SU-DHL-6 (cell line): ENCODE results near the gene RNASE9.

ENCODE experiments used
- EZH2phosphoT487 ChIP-seq: fragments of 200-600 bp; sonication (generic), shearing (Covaris generic); conservative IDR thresholded peaks from 2 replicates; pipeline ENCODE4 v1.6.1; 2018; ENCODE audit warnings: mild to moderate bottlenecking, antibody characterized with exemption, low read length, moderate library complexity, mixed read lengths
- TF ChIP-seq, protein P1 (sequence below): fragments of 200-600 bp; sonication (generic); IDR thresholded peaks from one replicate; pipeline ENCODE4 v1.5.1; 2017; ENCODE audit warnings: antibody characterized with exemption, mild to moderate bottlenecking, low read length, moderate library complexity; ENCODE audit not compliant: insufficient read depth, poor library complexity, severe bottlenecking

DNA sequence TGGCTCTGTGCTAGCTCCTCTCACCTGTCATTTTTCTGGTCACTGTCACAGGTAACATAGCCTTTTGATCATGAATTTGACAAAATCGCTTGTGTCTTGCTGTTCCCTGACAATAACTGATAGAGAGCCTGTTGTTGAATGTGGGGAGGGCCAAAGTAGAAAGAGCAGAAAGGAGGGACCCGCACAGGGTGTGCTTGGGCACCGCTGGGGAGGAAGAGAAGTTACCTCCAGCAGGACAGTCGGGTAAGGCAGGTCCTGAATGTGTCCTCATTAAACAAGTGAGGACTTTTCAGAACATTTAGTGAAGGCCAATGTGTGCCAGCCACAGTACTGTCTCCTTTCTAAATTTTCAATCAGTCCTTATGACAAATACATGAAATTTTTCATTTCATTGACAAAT, 30.4 kb upstream of the RNASE9 start, which contains the start of gene RNASE12:
- TF ChIP-seq, protein P1, sequence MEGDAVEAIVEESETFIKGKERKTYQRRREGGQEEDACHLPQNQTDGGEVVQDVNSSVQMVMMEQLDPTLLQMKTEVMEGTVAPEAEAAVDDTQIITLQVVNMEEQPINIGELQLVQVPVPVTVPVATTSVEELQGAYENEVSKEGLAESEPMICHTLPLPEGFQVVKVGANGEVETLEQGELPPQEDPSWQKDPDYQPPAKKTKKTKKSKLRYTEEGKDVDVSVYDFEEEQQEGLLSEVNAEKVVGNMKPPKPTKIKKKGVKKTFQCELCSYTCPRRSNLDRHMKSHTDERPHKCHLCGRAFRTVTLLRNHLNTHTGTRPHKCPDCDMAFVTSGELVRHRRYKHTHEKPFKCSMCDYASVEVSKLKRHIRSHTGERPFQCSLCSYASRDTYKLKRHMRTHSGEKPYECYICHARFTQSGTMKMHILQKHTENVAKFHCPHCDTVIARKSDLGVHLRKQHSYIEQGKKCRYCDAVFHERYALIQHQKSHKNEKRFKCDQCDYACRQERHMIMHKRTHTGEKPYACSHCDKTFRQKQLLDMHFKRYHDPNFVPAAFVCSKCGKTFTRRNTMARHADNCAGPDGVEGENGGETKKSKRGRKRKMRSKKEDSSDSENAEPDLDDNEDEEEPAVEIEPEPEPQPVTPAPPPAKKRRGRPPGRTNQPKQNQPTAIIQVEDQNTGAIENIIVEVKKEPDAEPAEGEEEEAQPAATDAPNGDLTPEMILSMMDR, result no peak
- no peak for TF ChIP-seq EZH2phosphoT487
